GM18517 (cell line): ENCODE measurements around the gene TRDN.
"Not testable (repeated sequence)": the region's sequence is repeated elsewhere in the genome, so short reads cannot be mapped to it uniquely, and the experiment has no call there.

Experiments used
- ATAC-seq: cut with Tn5 transposase; IDR thresholded peaks from one replicate; pipeline ENCODE4 v1.9.1; 2021; ENCODE audit warnings: mild to moderate bottlenecking, moderate library complexity; ENCODE audit not compliant: unreplicated experiment

TRDN gene

GRCh38 chr6:123564361-123564760 is 72.4 kb downstream of the TRDN start:
- no peak for ATAC-seq

- no peak for ATAC-seq
Observed at GRCh38 chr6:123562677-123563076, 74.1 kb downstream of the TRDN start.

GRCh38 chr6:123562264-123562663 is 74.5 kb downstream of the TRDN start:
- no peak for ATAC-seq

GRCh38 chr6:123559816-123560215 is 76.9 kb downstream of the TRDN start:
- not testable (repeated sequence) for ATAC-seq

- ATAC-seq, result not testable (repeated sequence)
Observed at GRCh38 chr6:123557474-123557873, 79.3 kb downstream of the TRDN start.

GRCh38 chr6:123551939-123552707 is 84.6 kb downstream of the TRDN start:
- ATAC-seq, result no peak

GRCh38 chr6:123550052-123550617 is 86.6 kb downstream of the TRDN start:
- ATAC-seq, result no peak

- ATAC-seq, result no peak
Observed at GRCh38 chr6:123549476-123549875, 87.3 kb downstream of the TRDN start.

- ATAC-seq, result no peak
Observed at GRCh38 chr6:123547216-123547978, 89.4 kb downstream of the TRDN start.

- ATAC-seq, result no peak
Observed at GRCh38 chr6:123546537-123546936, 90.2 kb downstream of the TRDN start.

- no peak for ATAC-seq
Observed at GRCh38 chr6:123541462-123541861, 95.3 kb downstream of the TRDN start.

- no peak for ATAC-seq
Observed at GRCh38 chr6:123533862-123534648, 102.7 kb downstream of the TRDN start.

- no peak for ATAC-seq
Observed at GRCh38 chr6:123529843-123530242, 106.9 kb downstream of the TRDN start.

- no peak for ATAC-seq
Observed at GRCh38 chr6:123529058-123529457, 107.7 kb downstream of the TRDN start.

GRCh38 chr6:123527406-123527805 is 109.3 kb downstream of the TRDN start:
- ATAC-seq, result no peak

- ATAC-seq, result peak; percentile 44
Observed at GRCh38 chr6:123526128-123526527, 110.6 kb downstream of the TRDN start.

GRCh38 chr6:123524781-123525180 is 112.0 kb downstream of the TRDN start:
- ATAC-seq, result no peak

- ATAC-seq, result no peak
Observed at GRCh38 chr6:123520217-123520616, 116.5 kb downstream of the TRDN start.

GRCh38 chr6:123519189-123519505 is 117.6 kb downstream of the TRDN start:
- ATAC-seq, result no peak

- ATAC-seq, result no peak
Observed at GRCh38 chr6:123518441-123519188, 118.1 kb downstream of the TRDN start.

- ATAC-seq, result no peak
Observed at GRCh38 chr6:123515715-123516114, 121.0 kb downstream of the TRDN start.
